GM18502 (cell line): ENCODE measurements around the gene GPR146.

ENCODE experiments used
- ATAC-seq: cut with Tn5 transposase; IDR thresholded peaks from one replicate; pipeline ENCODE4 v1.9.1; 2021; ENCODE audit warnings: mild to moderate bottlenecking; ENCODE audit not compliant: unreplicated experiment, poor library complexity

The GPR146 gene

GRCh38 chr7:1103009-1103788 is 58.9 kb downstream of the GPR146 start:
- ATAC-seq, result peak; percentile 48

GRCh38 chr7:1103789-1104515 is 59.6 kb downstream of the GPR146 start:
- peak; percentile 2 for ATAC-seq

- no peak for ATAC-seq
Measured at GRCh38 chr7:1104516-1105179, 60.3 kb downstream of the GPR146 start.

DNA sequence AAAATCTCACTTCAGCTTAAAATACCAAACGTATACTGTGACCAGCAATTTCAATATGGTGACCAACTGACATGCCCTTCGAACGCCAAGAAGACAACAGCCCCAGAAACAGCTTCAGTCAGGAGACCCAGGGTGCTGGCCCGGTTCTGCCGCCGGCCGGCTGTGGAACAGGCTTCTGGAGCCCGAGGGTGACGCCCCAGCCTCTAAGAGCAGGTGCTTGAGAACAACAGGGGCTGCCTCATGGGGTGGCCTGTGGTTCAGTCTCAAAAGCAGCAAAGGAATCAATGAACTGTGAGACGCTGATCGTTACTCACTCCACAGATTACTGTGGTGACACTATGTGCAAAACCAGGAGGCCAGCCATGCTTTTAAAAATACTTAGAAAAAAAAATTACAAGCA is 60.8 kb downstream of the GPR146 start:
- no peak for ATAC-seq

DNA sequence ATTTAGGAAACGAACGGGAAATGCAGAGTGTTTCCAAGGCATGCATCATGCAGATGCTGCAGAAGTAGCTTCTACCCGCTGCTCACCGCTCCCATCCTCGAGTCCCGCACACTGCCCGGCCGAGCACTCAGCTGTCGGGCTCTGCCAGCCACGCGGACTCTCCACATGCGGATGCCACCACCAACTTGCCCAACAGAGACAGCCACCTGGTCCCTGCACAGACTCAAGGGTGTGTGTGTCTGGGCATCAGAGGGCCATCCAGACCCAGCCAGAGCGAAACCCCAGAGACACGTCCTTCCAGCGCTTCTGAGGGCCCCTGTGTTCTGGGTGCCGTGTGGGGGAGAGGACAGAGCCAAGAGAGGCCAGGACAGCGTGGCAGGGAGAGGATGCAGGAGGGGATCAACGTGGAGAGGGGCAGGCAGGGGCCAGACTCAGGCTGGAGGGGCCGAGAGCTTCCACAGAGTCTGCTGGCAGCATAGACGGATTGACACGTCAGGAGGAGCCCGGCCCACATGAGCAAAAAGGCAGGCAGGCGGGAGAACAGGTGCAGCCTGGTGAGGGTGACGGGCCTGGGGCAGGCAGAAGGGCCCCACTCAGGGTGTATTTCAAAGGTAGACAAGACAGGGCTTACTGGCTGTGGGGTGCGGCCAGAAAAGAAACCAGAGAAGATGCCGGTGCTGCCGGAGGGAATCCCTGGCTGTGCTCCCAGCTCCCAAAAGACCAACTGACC is 61.9 kb downstream of the GPR146 start:
- ATAC-seq, result no peak

DNA sequence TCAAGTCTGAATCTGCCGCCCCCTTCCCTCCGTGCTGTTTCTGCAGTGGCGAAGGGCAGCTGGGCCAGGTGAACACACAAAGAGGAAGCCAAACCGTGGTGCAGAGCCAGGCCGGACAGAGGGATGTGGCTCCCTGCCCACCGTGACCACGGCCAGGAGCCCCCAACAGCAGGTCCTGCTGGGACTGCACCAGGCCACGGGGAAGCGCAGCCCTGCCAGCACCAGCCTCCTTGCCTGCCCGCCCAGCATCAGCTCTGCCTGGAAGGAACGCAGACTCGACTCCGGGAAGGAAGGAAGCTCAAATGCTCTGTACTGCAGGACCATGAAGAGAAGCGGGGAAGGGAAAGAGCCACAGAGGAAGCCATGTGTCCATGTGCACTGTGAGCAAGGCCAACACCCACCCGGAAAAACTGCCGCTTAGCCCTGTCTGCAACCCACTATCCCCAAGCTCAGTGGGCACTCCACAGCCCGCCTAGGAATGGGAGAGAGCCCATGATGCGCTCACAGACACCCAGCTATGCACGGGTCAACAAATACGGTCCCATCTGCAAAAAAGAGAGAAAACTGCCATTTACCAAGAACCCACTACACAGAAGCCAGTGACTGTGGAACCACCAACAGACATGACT is 62.6 kb downstream of the GPR146 start:
- ATAC-seq, result no peak

- no peak for ATAC-seq
Measured at GRCh38 chr7:1108264-1108920, 64.0 kb downstream of the GPR146 start.
